HG02970 (cell line): Measurements from ENCODE around the gene FAM83G.
A peak's percentile ranks its signal among the peaks of the same experiment; 100 is the strongest.

Experiments used
- ATAC-seq: cut with Tn5 transposase; IDR thresholded peaks from one replicate; pipeline ENCODE4 v1.9.1; 2021; ENCODE audit warnings: mild to moderate bottlenecking, moderate library complexity, moderate number of reproducible peaks; ENCODE audit not compliant: unreplicated experiment, low FRiP score

FAM83G gene

DNA sequence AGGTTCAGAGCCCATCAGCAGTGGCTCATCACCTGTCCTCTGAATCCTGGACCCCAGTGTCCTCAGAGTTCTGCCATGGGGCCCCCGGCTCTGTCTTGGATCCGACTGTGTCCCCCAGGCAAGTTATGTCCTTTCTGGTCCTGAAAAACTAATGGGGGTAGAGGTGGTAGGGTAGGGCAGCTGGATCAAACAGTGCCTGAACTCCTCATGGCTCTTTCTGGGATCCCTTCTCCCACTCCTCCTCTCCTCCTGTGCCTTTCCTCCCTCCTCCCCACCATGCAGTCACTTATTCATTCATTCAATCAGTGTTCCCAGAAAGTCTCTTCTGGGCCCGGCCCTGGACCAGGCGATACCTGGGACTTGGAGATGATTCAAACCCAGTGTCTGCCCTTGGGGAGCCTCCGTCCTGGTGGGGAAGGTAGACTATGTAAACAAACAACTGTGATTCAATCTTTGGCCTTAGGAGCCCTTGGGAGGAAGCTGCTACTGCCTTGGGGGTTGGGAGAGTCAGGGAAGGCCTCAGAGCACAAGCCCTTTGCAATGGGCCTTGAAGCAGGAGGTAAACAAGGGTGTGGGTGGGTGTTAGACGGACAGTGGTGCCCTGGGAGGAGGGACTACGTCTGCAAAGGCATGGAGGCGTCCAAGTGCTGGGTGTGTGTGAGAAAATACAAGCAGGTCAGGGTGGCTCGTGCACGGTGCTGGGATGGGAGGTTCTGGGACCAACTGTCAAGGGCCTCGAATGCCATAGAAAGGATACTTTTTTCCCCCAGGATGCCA, 6.4 kb upstream of the FAM83G start:
- no peak for ATAC-seq

DNA sequence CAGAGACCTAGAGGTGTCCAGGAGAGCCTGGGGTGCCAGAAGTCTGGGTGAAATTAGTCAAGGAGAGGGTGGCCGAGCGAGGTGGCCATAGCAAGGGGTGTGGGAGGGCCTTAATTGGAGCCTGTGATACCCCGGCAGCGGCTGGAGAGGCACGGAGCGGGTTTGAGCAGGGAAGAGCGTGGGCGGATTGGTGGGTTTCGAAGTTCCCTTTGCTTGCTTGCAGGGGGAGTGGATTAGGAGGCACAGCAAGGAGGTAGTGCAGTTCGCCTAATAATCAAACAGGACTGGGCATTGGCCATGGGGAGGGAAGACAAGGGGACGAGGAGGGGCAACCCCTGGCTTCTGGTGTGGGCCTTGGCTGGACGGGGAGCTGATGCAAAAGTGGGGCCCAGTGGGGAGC, 5.4 kb upstream of the FAM83G start:
- no peak for ATAC-seq

DNA sequence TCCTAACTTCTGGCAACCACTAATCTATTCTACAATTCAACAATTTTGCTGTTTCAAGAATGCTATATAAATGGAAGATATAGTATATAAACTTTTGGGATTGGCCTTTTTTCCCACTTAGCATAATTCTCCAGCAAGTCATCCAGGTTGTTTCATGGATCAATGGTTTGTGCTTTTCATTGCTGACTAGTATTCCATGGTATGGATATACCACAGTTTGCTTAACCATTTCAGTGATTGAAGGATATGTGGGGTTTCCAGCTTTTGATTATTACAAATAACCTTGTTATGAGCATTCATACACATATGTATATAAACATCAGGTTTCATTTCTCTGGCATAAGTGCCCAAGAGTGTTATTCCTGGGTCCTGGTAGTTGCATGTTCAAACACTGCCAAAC, 2.1 kb upstream of the FAM83G start:
- ATAC-seq, result no peak

DNA sequence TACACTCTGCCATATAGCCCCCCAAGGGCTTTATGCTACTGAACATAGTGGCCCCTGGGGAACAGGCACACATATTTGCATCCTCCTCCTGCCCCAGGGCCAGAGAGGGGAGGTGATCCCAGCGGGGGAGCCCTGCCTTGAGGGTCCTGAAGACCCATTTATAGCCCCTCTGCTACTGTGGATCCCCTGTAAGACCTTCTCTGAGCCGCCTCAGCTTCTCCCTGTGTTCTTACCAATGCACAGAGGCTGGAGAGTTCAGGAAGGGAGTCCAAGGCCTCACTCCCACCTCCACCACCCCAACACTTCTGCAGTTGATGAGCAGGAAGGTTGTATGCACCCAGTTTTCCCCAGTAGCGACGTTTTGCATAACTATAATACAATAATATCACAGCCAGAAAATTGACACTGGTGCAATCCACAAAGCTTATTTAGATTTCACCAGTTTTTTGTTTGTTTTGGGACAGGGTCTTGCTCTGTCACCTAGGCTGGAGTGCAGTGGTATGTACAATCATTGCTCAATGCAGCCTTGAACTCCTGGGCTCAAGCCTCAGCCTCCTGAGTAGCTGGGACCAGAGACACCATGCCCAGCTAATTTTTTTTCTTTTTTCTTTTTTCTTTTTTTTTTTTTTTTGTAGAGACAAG, 1.3 kb upstream of the FAM83G start:
- no peak for ATAC-seq

DNA sequence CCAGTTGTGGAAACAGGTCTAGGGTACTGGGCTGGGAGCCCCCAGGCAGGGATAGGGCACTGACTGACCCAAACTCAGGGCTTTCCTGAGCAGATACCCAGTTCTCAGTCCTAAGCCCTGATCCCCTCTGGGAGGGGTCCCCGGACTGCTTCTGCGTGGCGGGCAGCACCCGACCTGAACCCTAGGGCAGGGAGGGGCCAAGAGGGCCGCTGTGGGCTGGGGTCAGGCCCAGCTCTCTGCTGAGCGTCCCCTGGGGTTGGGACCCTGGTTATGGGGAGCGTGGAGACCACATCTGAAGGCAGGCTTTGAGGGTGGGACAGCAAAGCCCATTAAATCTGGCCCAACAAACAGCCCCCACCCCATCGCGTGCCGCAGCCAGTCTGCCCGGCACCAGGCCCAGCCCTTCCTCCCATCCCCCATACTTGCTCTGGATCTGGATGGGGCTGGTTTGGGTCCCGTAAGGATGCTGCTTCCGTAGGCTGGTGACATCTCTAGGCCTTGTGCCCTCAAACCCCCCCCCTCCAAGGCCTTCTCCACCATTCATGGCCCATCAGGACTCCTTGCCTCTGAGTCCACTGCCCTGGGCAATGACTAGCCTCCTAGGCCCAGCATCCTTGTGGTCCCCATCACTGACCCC, 691 bp upstream of the FAM83G start:
- ATAC-seq, result no peak

DNA sequence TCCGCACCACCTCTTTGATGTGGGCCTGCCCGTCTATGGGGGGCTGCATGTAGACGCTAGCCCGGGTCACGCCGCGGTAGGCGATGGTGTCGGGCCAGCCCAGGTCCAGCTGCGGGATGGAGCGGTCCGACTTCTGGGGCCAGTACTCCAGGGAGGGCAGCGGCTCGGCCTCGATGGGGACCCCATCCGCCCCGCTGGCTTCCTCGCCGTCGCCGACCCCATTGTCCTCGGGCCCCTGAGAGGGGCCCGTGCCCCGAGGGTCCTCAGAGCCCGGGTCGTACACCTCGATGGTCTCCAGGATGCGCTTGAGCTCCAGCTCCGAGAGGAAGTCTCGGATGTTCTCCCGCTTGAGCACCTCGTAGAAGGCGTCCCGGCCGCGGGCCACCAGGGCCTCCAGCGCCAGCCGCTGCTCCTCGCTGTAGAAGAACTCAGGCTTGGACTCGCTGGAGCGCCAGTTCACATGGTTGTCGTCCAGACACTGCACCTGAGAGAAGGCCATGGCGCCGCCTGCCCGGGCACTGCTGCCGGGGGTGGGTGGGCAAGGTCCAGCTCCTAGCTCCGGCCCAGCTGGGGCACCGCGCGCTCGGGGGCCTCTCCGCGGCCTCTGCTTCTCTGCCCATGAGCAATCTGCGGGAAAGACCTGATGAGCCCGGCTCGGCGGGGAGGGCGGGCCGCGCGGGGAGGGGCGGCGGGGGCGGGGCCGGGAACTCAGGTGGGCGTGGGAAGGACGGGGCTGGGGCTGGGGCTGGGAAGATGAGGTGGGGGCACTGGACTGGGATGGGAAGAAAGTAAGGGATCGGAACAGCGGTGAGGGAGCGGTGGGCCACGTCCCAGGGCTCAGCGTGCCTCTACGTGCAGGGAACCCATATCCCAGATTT, 782 bp downstream of the FAM83G start:
- peak; percentile 12 for ATAC-seq

DNA sequence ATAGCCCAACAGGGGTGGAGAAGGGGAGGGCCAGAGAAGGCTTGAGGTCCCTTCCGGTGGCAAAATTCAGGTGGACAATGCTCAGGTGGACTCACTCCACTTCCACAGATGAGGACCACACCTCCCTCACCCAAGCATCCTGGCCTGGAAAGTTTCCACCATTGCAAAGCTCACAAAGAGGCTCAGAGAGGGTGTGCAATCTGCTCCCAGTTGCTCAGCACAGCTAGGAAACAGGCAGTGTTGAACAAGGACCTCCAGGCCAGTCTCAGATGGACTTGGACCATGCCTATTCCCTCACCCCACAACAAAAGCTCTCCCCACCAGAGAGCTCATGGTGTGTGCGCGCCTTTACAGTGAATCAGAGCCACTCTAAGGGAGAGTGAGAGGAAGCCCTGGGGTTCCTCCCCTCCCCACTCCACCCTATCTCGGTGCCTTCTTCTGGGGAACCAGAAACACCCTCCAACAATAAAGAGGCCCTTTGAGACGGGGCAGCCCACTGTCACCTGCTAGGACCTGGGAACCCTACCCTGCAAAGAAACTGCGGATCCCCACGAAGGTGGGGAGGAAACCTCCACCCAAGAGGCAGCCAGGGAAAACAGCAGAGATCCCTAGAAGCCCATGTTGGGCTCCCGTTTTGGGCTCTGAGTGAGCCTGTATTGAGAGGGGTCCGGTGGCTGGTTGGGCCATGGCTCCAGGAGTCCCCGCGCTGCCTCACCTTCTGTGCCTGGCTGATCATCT, 1.6 kb downstream of the FAM83G start:
- no peak for ATAC-seq

DNA sequence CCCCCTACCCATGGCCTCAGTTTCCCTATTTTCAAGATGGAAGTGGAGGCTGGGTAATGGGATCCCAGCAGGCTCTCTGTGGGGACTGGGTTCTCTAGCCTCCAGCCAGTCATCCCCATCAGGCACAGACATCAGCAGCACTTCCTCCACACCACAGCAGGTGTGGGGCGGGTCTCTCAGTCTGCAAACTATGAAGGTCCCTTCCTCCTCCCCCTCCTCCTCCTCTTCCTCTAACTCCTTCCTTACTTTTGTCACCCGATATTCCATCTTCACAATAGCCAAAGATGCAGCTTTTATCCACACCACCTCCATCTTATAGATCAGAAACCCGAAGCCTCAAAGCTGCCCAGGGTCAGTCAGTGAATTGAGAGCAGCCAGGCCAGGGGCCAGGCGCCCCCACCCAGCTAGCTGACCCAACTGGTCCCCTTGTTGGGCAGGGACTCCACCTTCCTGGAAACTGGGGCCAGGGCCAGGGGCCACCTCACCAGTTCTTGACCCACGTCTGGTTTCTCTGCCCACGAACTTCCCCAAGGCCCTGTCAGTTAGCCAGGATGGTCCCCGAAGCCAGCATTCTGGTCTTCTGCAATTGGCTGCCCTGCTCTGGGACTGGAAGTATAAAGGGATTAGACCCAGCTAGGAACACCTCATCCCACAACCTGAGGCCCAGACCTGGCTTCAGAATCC, 2.5 kb downstream of the FAM83G start:
- no peak for ATAC-seq

DNA sequence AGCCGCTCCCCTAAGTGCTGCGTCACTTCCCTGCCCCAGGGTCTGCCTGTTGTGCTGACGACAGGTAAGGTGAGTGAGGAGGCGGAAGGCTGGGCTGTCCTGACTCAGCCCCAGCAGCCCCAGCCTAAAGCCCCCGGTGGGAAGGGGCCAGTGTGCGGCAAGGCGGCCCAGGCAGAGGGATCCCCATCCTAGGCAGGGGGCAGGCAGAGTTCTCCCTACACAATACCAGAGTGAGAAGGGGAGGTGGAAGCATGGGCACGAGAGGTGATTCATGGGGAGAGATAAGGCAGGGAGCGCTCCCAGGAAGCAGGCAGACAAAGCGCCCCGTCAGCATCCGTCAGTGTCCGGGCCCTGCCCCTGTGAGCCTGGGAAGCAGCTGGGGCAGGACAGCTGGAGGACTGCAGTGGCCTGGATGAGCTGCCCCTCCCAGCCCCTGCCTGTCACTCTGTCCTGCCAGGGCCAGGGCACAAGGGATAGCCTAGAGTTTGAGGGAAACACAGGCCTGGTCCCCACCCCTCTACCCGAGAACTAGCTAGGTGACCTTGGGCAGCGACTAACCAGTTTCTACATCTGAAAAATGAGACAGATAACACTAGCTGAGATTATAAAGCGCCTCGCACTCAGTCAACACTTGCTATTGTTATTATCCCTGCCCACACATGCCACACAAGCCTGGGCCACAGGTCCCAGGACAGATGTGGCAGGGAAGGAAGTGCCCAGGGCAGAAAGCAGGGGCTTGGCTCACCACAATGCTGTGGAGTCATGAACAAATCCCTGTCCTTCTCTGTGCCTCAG, 3.8 kb downstream of the FAM83G start:
- no peak for ATAC-seq

DNA sequence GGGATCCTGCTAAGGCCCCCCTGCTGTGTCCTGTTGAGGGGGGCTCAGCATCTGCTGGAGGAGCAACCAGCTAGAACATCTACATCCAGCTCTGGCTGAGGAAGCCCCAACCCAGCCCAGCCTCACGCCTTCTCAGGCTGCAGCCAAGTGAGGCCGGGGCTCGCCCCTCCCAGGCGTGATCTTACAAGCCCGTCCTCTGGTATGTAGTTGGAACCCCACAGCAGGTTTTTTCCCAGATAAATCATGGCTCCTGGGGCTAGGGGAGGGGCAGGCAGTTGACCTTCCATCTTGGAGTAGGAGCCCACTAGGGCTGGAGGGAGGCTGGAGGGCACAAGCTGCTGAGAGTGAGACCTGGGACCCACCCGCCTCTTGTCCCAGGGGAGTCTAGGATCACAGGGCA, 4.7 kb downstream of the FAM83G start:
- no peak for ATAC-seq

DNA sequence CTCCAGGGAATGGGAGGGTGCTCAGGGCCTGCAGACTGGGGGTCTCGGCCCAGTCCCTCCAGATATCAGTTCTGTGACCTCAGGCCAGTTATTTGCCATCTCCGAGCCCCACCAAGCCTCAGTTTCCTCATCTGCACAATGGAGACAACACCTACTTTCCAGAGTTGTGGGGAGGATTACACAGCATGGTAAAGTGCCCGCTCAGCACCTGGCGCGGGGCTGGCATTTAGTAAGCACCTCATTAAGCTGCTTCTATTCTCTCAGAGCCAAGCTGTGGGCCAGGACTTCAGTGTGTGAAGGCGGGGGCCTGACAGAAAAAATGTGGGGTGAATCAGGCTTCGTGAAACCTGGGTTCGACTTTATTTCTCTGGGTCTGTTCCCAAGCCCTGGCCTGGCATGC, 5.2 kb downstream of the FAM83G start:
- ATAC-seq, result no peak

DNA sequence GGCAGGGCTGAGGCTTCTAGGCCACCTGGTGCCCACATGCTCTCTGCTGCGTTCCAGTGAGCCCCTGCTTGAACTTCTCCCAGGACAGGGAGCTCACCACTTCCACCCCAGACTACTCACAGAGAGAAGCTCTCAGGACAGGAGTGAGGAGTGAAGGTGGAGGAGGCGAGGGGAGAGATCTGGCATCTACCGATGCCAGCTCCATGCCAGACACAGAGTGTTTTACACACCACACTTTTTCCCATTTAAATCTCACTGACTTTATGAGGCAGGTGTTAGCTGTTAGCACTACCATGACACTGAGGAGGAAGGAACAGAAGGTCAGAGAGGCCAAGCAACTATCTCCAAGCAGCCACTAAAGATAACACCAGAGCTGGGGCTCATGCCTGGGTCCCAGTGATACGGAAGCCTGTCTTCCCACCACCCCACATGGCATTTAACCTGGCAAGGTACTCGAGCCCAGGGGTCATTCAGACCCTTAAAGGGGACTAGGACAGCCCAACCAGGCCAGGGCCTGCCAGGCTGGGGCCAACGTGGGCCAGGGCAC, 6.8 kb downstream of the FAM83G start:
- ATAC-seq, result no peak

DNA sequence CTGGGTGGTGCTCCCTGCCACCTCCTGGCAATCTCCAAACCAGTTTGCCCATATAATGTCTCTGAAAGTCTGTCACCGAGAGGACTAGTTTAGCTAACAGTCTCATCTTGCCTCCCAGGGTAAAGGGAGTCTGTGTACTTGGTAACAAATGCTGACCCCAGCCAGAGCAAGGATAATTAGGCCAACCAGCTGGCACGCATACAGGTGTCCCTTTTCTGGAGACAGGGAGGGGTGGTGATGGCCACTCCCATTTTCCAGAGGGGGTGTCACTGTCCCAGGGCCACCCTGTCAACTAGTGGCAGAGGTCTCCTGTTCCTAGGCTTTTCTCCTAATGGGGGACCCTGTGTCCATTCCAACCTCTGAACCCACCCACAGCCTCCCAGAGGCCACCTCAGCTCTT, 8.1 kb downstream of the FAM83G start:
- ATAC-seq, result no peak

DNA sequence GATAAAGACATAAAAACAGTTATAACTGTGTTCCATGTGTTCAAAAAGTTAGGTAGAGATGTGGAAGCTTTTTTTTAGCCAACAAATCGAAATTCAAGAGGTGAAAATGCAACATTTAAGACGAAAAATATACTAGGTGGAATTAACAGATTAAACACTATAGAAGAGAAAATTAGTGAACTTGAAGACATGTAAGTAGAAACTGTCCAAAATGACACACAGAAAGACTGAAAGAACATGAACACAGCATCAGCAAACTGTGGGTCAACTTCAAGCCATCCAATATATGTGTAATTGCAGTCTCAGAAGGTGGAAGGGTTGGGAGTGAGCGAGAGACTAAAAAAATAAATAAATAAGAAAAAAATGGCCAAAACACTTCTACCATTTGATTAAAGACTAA, 9.3 kb downstream of the FAM83G start:
- ATAC-seq, result no peak

DNA sequence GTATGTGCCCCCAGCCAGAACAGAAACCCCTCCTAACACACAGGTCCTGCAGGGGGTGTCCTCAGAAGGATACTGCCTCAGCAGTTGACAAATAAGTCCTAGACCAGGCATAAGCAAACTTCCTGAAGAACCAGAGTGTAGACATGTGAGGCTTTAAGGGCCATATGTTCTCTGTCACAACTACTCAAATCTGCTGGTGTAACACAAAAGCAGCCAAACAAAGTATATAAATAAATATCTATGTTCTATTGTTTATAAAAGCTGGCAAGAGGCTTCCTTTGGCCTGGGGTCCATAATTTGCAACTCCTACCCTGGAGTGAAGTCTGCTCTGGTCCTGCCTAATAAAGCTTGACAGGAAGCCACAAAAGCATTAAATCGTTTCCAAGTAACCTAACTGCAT, 9.9 kb downstream of the FAM83G start:
- ATAC-seq, result no peak

DNA sequence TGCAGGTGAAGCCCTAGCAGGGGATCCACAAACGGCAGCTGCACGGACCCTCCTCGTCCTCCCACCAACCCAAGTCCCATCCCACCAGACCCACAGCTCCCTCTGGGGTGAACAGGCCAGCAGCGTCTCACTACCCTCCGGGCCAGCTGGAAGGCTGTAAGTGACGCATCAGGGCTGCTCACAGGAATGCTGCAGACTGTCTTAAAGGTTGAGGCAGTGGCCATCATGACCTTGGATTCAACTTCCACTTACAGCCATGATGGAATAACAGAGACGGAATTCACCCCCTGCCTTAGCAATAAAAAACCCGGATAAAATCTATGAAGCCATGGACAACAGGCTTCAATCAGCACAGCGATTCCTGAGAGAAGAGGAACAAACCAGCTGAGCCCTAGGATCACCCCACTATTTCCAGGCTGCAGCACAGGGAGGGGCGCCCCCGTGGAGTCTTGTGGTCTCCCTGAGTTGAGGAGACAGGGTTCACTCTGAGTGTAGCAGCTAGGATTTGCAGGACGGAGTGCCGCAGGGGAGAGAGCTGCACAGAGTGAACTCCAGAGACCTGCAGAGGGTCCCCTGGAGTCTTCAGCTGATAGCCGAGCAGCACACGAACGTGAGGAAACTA, 10.5 kb downstream of the FAM83G start:
- no peak for ATAC-seq

DNA sequence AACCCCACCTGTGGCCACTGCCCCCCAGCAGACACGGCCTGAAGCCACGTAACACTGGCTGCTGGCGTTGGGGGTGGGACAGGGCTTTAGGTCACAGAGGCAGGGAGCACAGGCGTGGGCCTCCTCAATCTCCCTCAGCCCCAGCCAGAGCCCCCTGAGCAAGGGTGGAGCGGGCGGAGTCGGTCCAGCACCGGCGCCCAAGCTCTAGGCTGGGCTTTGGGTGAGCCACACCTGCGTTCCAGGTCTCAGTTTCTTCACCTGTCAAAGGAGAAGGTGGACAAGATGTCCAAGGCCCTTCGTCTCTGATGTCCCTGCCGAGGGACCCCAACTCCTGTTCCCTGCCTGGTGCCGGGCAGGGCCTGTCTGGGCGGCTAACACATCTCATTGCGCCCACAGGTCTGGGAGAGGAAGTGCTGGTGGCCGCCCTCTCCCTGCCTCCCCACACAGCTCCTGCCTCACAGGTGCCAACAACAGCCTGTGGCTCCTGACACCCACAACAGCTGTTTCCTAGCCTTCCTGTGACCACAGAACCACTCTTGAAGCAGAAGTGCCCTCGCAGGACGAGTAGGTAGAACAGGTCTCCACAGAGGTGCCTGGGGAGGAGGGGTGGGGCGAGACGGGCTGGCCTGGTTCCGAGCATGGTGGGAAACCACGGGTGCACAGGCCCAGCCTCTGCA, 12.0 kb downstream of the FAM83G start:
- ATAC-seq, result no peak
